K562 (cell line): ENCODE measurements around the gene RALGPS1. TPM values are rescaled to one million over a fixed set of nuclear protein-coding genes. Genes with fewer than 3 reads are reported as not detected.

Experiments
- CEBPZ ChIP-seq: fragments of 150-350 bp; IDR thresholded peaks from 2 replicates; pipeline ENCODE4 v1.6.1; 2014; ENCODE audit warnings: low read depth, mild to moderate bottlenecking, low read length, borderline replicate concordance
- CTCF ChIP-seq, 3 experiments: IDR thresholded peaks in 2 of 3; conservative IDR thresholded peaks in 1 of 3; 2 replicates each; pipeline ENCODE4 v1.5.1; 2011 to 2012; ENCODE audit warnings: low read length in 3 of 3, mild to moderate bottlenecking in 3 of 3, control low read depth in 2 of 3, improper control_type of control experiment in 1 of 3, inconsistent platforms in 1 of 3, low read depth in 1 of 3, mixed read lengths in 1 of 3, moderate library complexity in 1 of 3; ENCODE audit not compliant: insufficient read depth in 2 of 3
- GTF3C2 ChIP-seq: IDR thresholded peaks from 3 replicates; pipeline ENCODE4 v1.6.1; 2011; ENCODE audit warnings: borderline replicate concordance, mild to moderate bottlenecking, moderate library complexity; ENCODE audit not compliant: insufficient read length; ENCODE audit errors: extremely low read depth
- HLTF ChIP-seq: fragments of 450-650 bp; IDR thresholded peaks from 2 replicates; pipeline ENCODE4 v1.6.1; 2016
- TRIM25 ChIP-seq: fragments of 450-650 bp; IDR thresholded peaks from 2 replicates; pipeline ENCODE4 v1.7.0; 2016; ENCODE audit warnings: borderline replicate concordance
- ZBTB26 ChIP-seq: fragments of 450-650 bp; formaldehyde crosslinking; IDR thresholded peaks from 2 replicates; pipeline ENCODE4 v1.4.0; 2022; ENCODE audit warnings: missing genetic modification characterization
- polyA plus RNA-seq, 8 experiments: library from polyadenylated mRNA; depleted of rRNA in 4 of 8; stranded (reverse) in 5 of 8; unstranded in 3 of 8; fragments of >200 nt; fragmentation: Nextera tagmentation in 2 of 8; fragmentation: Illumina TruSeq in 1 of 8; extraction: Ambion mirVana in 2 of 8; extraction: Trizol in 1 of 8; gene quantifications; 2 replicates each; pipeline versions ENCODE4 v1.2.1 to v1.2.3, GENCODE V29; 2011 to 2014; ENCODE audit warnings: inconsistent platforms in 1 of 8, missing spikeins in 1 of 8
- total RNA-seq, 7 experiments: library from RNA; depleted of rRNA in 6 of 7; stranded (reverse); fragments of >200 nt in 6 of 7; fragmentation: Illumina TruSeq in 2 of 7; extraction: Trizol in 2 of 7; gene quantifications; 2 replicates each; pipeline versions ENCODE4 v1.2.1 to v1.2.3, GENCODE V29; 2011 to 2021; ENCODE audit warnings: low replicate concordance in 1 of 7

The RALGPS1 gene
- total and polyA plus RNA-seq, 9 of the 15 experiments (the other 6 are each of a cell fraction or from before 2014, with no cell fraction given) = 0.04 to 2.6 (median 1.5) TPM

GRCh38 chr9:126947529-126947928 is 32.9 kb downstream of the RALGPS1 start (continued):
- TF ChIP-seq GTF3C2 (no peak), ZBTB26 (no peak), CEBPZ (no peak), HLTF (no peak), CTCF (IDR thresholded peaks at IDR 0.05 in 2 of 3, conservative IDR thresholded peaks at IDR 0.05 in 1 of 3; ENCODE audit: insufficient read depth in 2 of 3, low read depth in 1 of 3, low read length in 3 of 3) (peak in 2 of 3 experiments; percentile 40 to 49; a peak in 5 of 6 replicates), TRIM25 (no peak)
